ENCODE measurements around the gene FAM83B. TPM values are rescaled to one million over a fixed set of nuclear protein-coding genes. Genes with fewer than 3 reads are reported as not detected.
"Not testable (repeated sequence)": the region's sequence is repeated elsewhere in the genome, so short reads cannot be mapped to it uniquely, and the experiment has no call there.

FAM83B gene
- polyA plus RNA-seq, 1 of the 3 experiments (the other 2 are of a cell fraction), result not detected

DNA sequence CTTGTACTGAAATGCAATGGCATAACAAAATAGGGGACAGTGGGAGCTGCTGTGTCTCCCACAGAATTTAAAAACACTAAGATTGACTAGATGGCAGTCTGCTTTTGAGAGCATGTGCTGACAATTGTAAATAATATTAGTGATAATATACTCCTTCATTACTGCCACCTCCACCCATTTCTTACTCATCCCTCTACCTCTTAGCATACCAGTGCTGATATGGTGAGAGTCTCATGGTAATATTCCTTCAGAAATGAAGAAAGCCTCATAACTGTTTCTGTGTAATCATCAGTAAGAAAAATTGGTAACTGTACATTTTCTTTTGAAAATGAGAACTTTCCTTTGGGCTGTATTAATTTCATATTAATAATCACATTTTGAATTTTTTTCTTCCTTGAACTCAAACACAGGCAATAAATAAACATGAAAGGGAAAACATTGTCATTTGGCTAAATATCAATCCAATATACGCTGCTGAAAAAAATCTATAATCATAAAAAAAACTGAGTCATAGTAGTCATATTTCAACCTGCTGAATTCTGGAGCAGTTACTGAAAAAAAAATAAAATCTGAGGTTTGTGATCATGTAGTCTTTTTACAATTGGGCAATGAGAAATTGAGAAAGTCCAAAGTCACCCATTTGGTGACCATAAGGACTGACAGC lies 34.6 kb downstream of the FAM83B start:
- H3F3A ChIP-seq (replicated peaks; ENCODE audit: insufficient read depth), result no peaks in the 10 kb centered on the region
- H4K20me1 ChIP-seq (ENCODE audit: insufficient read depth), result no peaks in the 10 kb centered on the region
- no peak for DNase-seq
- H3K36me3 ChIP-seq (replicated peaks in 1 of 2; ENCODE audit: control insufficient read depth in 1 of 2, insufficient read depth in 2 of 2, low read length in 1 of 2), result no peaks in the 10 kb centered on the region
- no peak overlapping the region for H3K27ac ChIP-seq (ENCODE audit: low read depth in 2 of 2, low read length in 1 of 2)
- H3K27me3 ChIP-seq (ENCODE audit: insufficient read depth), result no peaks in the 10 kb centered on the region; the same call in 1 of the 2 replicates
- no peaks in the 10 kb centered on the region for H3K4me1 ChIP-seq (ENCODE audit: control insufficient read depth in 1 of 2, insufficient read depth in 2 of 2, low read depth in 1 of 2, low read length in 1 of 2)
- TF ChIP-seq GABPA (IDR thresholded peaks at IDR 0.05; ENCODE audit: low read depth) (no peak), NFIC (IDR thresholded peaks at IDR 0.05; ENCODE audit: borderline replicate concordance) (no peak), RCOR1 (IDR thresholded peaks at IDR 0.05; ENCODE audit: low read length) (no peak), TEAD4 (IDR thresholded peaks at IDR 0.05; ENCODE audit: borderline replicate concordance, insufficient read depth) (no peak), CHD2 (IDR thresholded peaks at IDR 0.05; ENCODE audit: low read length, partially characterized antibody) (no peak), CTCF (IDR thresholded peaks at IDR 0.05) (no peak), EZH2phosphoT487 (IDR thresholded peaks at IDR 0.05; ENCODE audit: borderline replicate concordance, low read depth) (no peak), TAF1 (IDR thresholded peaks at IDR 0.05; ENCODE audit: borderline replicate concordance, low read depth, low read length) (no peak), TCF12 (IDR thresholded peaks at IDR 0.05) (no peak), SIN3A (IDR thresholded peaks at IDR 0.05; ENCODE audit: borderline replicate concordance, low read depth, low read length) (no peak), YY1 (IDR thresholded peaks at IDR 0.05; ENCODE audit: low read depth) (no peak)
- TF ChIP-seq, protein P1, sequence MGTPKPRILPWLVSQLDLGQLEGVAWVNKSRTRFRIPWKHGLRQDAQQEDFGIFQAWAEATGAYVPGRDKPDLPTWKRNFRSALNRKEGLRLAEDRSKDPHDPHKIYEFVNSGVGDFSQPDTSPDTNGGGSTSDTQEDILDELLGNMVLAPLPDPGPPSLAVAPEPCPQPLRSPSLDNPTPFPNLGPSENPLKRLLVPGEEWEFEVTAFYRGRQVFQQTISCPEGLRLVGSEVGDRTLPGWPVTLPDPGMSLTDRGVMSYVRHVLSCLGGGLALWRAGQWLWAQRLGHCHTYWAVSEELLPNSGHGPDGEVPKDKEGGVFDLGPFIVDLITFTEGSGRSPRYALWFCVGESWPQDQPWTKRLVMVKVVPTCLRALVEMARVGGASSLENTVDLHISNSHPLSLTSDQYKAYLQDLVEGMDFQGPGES (IDR thresholded peaks at IDR 0.05; ENCODE audit: low read depth, low read length), result no peak
- POLR2A ChIA-PET, result no interaction called here
- no peak overlapping the region for H3K4me2 ChIP-seq
- 6% methylated on average over 1 of the region's 1 CpG for WGBS (ENCODE audit: low lambda C conversion rate)
- no peak overlapping the region for H3K9ac ChIP-seq
- no peaks in the 10 kb centered on the region for H3K9me2 ChIP-seq
- H2AFZ ChIP-seq (ENCODE audit: low read depth), result no peak overlapping the region
- no peaks in the 10 kb centered on the region for H3K9me3 ChIP-seq
- no peaks in the 10 kb centered on the region for H3K79me2 ChIP-seq (ENCODE audit: insufficient read depth)
- H3K4me3 ChIP-seq (ENCODE audit: low read depth in 2 of 2, low read length in 1 of 2), result no peak overlapping the region
- CTCF ChIA-PET, result no interaction called here

DNA sequence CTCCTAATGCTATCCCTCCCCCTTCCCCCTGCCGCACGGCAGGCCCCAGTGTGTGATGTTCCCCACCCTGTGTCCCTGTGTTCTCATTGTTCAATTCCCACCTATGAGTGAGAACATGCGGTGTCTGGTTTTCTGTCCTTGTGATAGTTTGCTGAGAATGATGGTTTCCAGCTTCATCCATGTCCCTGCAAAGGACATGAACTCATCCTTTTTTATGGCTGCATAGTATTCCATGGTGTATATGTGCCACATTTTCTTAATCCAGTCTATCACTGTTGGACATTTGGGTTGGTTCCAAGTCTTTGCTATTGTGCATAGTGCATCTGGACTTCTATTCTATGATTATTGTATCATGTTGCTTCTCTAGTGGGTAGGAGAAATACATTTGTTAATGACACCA lies 35.3 kb downstream of the FAM83B start:
- H3F3A ChIP-seq (replicated peaks; ENCODE audit: insufficient read depth); H3K9ac ChIP-seq; CTCF ChIA-PET; H2AFZ ChIP-seq (ENCODE audit: low read depth); DNase-seq; H3K9me3 ChIP-seq; H3K27me3 ChIP-seq (ENCODE audit: insufficient read depth); H3K4me2 ChIP-seq; H3K27ac ChIP-seq (ENCODE audit: low read depth in 2 of 2, low read length in 1 of 2); H3K36me3 ChIP-seq (replicated peaks in 1 of 2; ENCODE audit: control insufficient read depth in 1 of 2, insufficient read depth in 2 of 2, low read length in 1 of 2); H4K20me1 ChIP-seq (ENCODE audit: insufficient read depth); H3K9me2 ChIP-seq; H3K4me3 ChIP-seq (ENCODE audit: low read depth in 2 of 2, low read length in 1 of 2); H3K4me1 ChIP-seq (ENCODE audit: control insufficient read depth in 1 of 2, insufficient read depth in 2 of 2, low read depth in 1 of 2, low read length in 1 of 2); POLR2A ChIA-PET; H3K79me2 ChIP-seq (ENCODE audit: insufficient read depth): not testable (repeated sequence)
- 41% methylated on average over 3 of the region's 3 CpGs for WGBS (ENCODE audit: low lambda C conversion rate)

Data from SK-N-SH (cell line).